ENCODE results near the gene ANXA7. TPM values are rescaled to one million over a fixed set of nuclear protein-coding genes. Genes with fewer than 3 reads are reported as not detected.

Gene ANXA7
- total and polyA plus RNA-seq, 8 donors: 16.2 to 103 (median 58.1) TPM

DNA sequence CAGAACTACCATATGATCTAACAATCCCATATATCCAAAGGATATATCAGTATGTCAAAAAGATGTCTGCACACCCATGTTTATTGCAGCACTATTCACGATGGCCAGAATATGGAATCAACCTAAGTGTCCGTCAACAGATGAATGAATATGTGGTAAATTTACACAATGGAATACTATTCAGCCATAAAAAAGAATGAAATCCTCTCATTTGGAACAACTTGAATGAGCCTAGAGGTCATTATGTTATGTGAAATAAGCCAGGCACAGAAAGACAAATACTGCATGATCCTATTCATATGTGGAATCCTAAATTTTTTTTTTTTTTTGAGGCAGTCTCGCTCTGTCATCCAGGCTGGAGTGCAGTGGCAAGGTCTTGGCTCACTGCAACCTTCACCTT is 48.9 kb downstream of the ANXA7 start:
- Histone ChIP-seq H3K9me3 (no peaks in the 10 kb centered on the region), H3K27me3 (no peaks in the 10 kb centered on the region), H3K36me3 (peaks cover 8 to 62% (median 53%) of the 10 kb centered on the region in 4 donors), H3K4me3 (no peak overlapping the region), H3K4me1 (no peaks in the 10 kb centered on the region), H3K27ac (no peak overlapping the region)
- WGBS, 5 donors: 95 to 100% (median 97%) methylated on average over 3 of the region's 3 CpGs
- intact Hi-C loops (cut with DNase I; ENCODE audit: low total_unique reads): no loop called here
- no peak for TF ChIP-seq EP300 (IDR thresholded peaks at IDR 0.05)
- TF ChIP-seq, protein P1, sequence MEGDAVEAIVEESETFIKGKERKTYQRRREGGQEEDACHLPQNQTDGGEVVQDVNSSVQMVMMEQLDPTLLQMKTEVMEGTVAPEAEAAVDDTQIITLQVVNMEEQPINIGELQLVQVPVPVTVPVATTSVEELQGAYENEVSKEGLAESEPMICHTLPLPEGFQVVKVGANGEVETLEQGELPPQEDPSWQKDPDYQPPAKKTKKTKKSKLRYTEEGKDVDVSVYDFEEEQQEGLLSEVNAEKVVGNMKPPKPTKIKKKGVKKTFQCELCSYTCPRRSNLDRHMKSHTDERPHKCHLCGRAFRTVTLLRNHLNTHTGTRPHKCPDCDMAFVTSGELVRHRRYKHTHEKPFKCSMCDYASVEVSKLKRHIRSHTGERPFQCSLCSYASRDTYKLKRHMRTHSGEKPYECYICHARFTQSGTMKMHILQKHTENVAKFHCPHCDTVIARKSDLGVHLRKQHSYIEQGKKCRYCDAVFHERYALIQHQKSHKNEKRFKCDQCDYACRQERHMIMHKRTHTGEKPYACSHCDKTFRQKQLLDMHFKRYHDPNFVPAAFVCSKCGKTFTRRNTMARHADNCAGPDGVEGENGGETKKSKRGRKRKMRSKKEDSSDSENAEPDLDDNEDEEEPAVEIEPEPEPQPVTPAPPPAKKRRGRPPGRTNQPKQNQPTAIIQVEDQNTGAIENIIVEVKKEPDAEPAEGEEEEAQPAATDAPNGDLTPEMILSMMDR (IDR thresholded peaks at IDR 0.05): no peak
- no peak for TF ChIP-seq POLR2A (IDR thresholded peaks at IDR 0.05)
- TF ChIP-seq POLR2AphosphoS5 (IDR thresholded peaks at IDR 0.05): no peak
- DNase-seq: no peak

DNA sequence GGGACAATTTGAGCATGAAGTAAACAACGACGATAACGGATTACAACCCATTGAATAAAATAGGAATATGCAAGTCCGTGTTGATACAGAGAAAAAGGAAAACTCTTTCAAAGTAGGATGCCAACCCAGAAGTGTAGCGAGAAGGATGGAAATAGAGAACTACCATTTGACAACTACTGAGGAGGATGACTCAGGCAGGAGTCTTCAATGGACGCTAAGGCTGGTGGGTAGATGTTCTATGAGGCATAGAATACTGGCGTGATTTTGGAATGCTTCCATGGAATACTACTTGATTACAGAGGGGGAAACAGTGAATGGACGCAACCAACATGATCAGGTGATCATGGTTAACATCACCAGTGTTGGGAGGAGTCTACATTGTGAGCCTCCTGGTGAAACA is 54.4 kb downstream of the ANXA7 start:
- Histone ChIP-seq H3K36me3 (peaks cover 0 to 11% (median 7%) of the 10 kb centered on the region in 4 donors), H3K27ac (no peak overlapping the region), H3K27me3 (no peaks in the 10 kb centered on the region), H3K9me3 (no peaks in the 10 kb centered on the region), H3K4me1 (peaks cover 5 to 15% (median 9%) of the 10 kb centered on the region in 4 donors), H3K4me3 (no peak overlapping the region)
- WGBS, 5 donors: 73 to 77% (median 75%) methylated on average over 8 of the region's 8 CpGs
- intact Hi-C loops (cut with DNase I; ENCODE audit: low total_unique reads): no loop called here
- DNase-seq: no peak
- TF ChIP-seq POLR2AphosphoS5 (IDR thresholded peaks at IDR 0.05) (no peak), EP300 (IDR thresholded peaks at IDR 0.05) (no peak), POLR2A (IDR thresholded peaks at IDR 0.05) (no peak)
- TF ChIP-seq, protein P1 (IDR thresholded peaks at IDR 0.05): no peak

DNA sequence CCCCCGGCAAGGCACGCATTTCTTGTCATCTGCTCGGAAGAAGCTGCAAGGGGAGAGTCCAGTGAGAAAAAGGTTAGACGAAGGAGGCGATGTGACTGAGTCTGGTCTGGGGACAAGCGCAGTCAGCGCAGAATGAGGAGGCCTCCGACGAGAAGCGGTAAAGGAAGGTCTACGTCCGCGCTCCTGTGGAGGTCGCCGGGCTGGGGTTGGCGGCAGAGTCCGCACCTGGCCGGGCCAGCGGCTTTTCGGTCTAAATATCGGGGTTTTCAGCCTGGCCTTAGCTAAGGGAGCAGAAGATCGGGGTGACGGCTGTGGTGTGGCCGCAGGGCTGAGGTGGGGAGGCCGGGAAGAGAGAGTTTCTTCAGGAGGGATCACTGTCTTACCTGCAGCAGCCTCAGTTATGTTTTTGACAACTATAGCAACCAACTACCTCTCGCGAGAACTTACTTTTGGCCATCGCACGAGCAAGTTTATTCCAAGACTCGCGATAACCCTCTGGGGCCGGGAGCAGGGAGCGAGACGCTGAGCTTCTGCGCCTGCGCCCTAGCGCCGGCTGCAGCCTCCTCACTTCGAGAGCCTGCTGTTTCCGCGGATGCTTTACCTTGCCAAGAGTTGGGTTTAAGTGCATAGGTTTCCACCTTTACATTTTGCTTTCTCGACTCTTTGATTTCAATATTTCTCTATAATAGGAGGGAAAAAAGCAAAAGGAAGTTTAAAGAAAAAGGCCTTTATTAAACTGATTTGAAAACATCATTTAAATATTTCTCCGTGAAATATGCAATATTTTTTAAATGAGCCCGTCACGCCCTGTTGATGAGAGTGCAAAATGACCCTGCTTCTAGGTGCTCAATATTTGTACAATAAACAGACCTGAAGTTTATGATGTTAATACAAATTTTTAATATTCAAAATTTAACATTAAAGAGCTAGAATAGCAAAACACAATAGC is 55.3 kb downstream of the ANXA7 start, which contains the start of gene CFAP70:
CFAP70 (minus strand) TSS at position 534 of the 949 bp plus-strand sequence. CDS start 4,068 bp downstream, outside the sequence.
- Histone ChIP-seq H3K4me3 (peak within 1 kb of the TSS; percentile 74 to 80 (median 78)), H3K4me1 (peaks cover 5 to 15% (median 9%) of the 10 kb centered on the region in 4 donors), H3K27ac (peak within 1 kb of the TSS in 4 of 5 donors; percentile 36 to 82 (median 59)), H3K36me3 (peaks cover 0 to 2% (median 0%) of the 10 kb centered on the region in 4 donors), H3K27me3 (no peaks in the 10 kb centered on the region), H3K9me3 (no peaks in the 10 kb centered on the region)
- 0 to 1% (median 1%) methylated on average over 45 of the region's 45 CpGs for WGBS, 5 donors
- TF ChIP-seq POLR2AphosphoS5 (IDR thresholded peaks at IDR 0.05) (peak in 2 of 3 donors; percentile 14 to 73), POLR2A (IDR thresholded peaks at IDR 0.05) (no peak), EP300 (IDR thresholded peaks at IDR 0.05) (no peak)
- TF ChIP-seq, protein P1 (IDR thresholded peaks at IDR 0.05): no peak
- DNase-seq: peak; percentile 93 to 99
- intact Hi-C loops (cut with DNase I; ENCODE audit: low total_unique reads): no loop called here

DNA sequence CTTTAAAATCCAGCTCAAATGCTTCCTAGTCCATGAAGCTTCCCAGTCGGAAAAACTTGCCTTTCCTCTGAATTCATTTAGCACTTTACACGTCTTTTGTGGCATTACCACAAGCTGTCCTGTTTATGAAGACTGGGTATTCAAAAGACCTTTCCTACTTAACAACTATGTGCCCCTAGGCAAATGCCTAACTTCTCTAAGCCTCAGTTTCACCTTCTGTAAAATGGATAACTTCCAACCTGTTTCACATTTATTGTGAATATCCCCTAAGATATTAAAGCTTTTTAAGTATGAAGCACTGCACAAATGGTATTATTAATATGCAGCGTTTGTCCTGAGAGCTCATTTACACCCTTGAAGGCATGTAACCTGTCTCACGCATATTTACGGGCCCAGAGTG is 56.0 kb downstream of the ANXA7 start:
- WGBS, 5 donors: 29 to 36% (median 32%) methylated on average over 5 of the region's 5 CpGs
- DNase-seq: no peak
- Histone ChIP-seq H3K4me3 (peak overlapping the region; percentile 74 to 80 (median 78)), H3K27ac (peak overlapping the region in 3 of 5 donors; percentile 36 to 82 (median 75)), H3K4me1 (peaks cover 5 to 15% (median 9%) of the 10 kb centered on the region in 4 donors), H3K27me3 (no peaks in the 10 kb centered on the region), H3K9me3 (no peaks in the 10 kb centered on the region), H3K36me3 (no peaks in the 10 kb centered on the region)
- intact Hi-C loops (cut with DNase I; ENCODE audit: low total_unique reads): no loop called here
- TF ChIP-seq POLR2AphosphoS5 (IDR thresholded peaks at IDR 0.05) (no peak), EP300 (IDR thresholded peaks at IDR 0.05) (no peak), POLR2A (IDR thresholded peaks at IDR 0.05) (no peak)
- TF ChIP-seq, protein P1 (IDR thresholded peaks at IDR 0.05): no peak

All from stomach (tissue), 9 donors.